H1 (cell line): Measurements from ENCODE around the gene SAMD14. TPM values are rescaled to one million over a fixed set of nuclear protein-coding genes. Genes with fewer than 3 reads are reported as not detected.

Experiments
- CTCF ChIA-PET: fragments of 300-600 bp; sonication (Branson Sonifier 250); formaldehyde crosslinking; loops from one replicate; lab custom pipeline; 2021; ENCODE audit not compliant: partially characterized antibody; lab: Charles Lee
- POLR2A ChIA-PET: fragments of 300-600 bp; sonication (Branson Sonifier 250); formaldehyde crosslinking; loops from one replicate; lab custom pipeline; 2021; ENCODE audit warnings: inconsistent platforms; ENCODE audit not compliant: partially characterized antibody; lab: Charles Lee
- DNase-seq, 2 experiments: peaks; one replicate each; pipeline versions ENCODE4 v3.0.0 to v3.0.0-alpha.2; 2010 to 2022; ENCODE audit warnings: low spot score in 2 of 2, low read depth in 1 of 2, mixed read lengths in 1 of 2
- FAIRE-seq: peaks from 2 replicates; lab custom pipeline; 2011; peaks lifted over from hg19 to GRCh38; lab: Jason Lieb, UNC
- H2AFZ ChIP-seq: 2 replicates; pipeline ENCODE4 v1.8.1; 2012; ENCODE audit warnings: low read length, inconsistent platforms
- H2AK5ac ChIP-seq: 2 replicates; pipeline ENCODE4 v1.6.1; 2013; ENCODE audit warnings: low read depth, low read length
- H2BK120ac ChIP-seq: replicated peaks from 2 replicates; pipeline ENCODE3; 2013; ENCODE audit warnings: low read depth, low read length, inconsistent platforms
- H2BK12ac ChIP-seq: 2 replicates; pipeline ENCODE4 v1.6.1; 2013; ENCODE audit warnings: low read depth, low read length
- H2BK15ac ChIP-seq: 2 replicates; pipeline ENCODE4 v1.6.1; 2013; ENCODE audit warnings: low read length
- H2BK20ac ChIP-seq: 2 replicates; pipeline ENCODE4 v1.6.1; 2013; ENCODE audit warnings: low read length
- H2BK5ac ChIP-seq: 2 replicates; pipeline ENCODE4 v1.6.1; 2013; ENCODE audit warnings: low read depth, low read length
- H3K14ac ChIP-seq: 2 replicates; pipeline ENCODE4 v1.6.1; 2013; ENCODE audit warnings: inconsistent platforms; ENCODE audit not compliant: insufficient read length
- H3K18ac ChIP-seq: 2 replicates; pipeline ENCODE4 v1.6.1; 2013; ENCODE audit warnings: low read length; ENCODE audit errors: extremely low read depth
- H3K23ac ChIP-seq: 2 replicates; pipeline ENCODE4 v1.6.1; 2013; ENCODE audit warnings: inconsistent platforms; ENCODE audit not compliant: insufficient read length
- H3K23me2 ChIP-seq: 2 replicates; pipeline ENCODE4 v1.6.1; 2013; ENCODE audit warnings: low read depth, low read length
- H3K27ac ChIP-seq: 2 replicates; pipeline ENCODE4 v1.6.1; 2011; ENCODE audit warnings: low read depth, low read length, inconsistent platforms
- H3K27me3 ChIP-seq, 4 experiments: replicated peaks in 1 of 4; 1 replicate in 1 of 4; 2 replicates in 3 of 4; pipeline versions ENCODE4 v1.6.1 to v1.8.1; 2011 to 2013; ENCODE audit warnings: low read length in 3 of 4, mild to moderate bottlenecking in 3 of 4, inconsistent platforms in 2 of 4, mixed read lengths in 2 of 4, moderate library complexity in 1 of 4; ENCODE audit not compliant: control insufficient read depth in 3 of 4, insufficient read depth in 3 of 4; ENCODE audit errors: extremely low read depth in 1 of 4
- H3K36me3 ChIP-seq, 4 experiments: 2 replicates each; pipeline versions ENCODE4 v1.6.1 to v1.8.1; 2011 to 2013; ENCODE audit warnings: mild to moderate bottlenecking in 4 of 4, low read length in 3 of 4, moderate library complexity in 2 of 4, control low read depth in 1 of 4, inconsistent platforms in 1 of 4; ENCODE audit not compliant: insufficient read depth in 4 of 4, control insufficient read depth in 2 of 4
- H3K4ac ChIP-seq: replicated peaks from 2 replicates; pipeline ENCODE3; 2013; ENCODE audit warnings: low read length, low read depth, mixed read lengths, inconsistent platforms; ENCODE audit not compliant: insufficient read length
- H3K4me1 ChIP-seq, 4 experiments: replicated peaks in 1 of 4; 1 replicate in 1 of 4; 2 replicates in 3 of 4; pipeline versions ENCODE4 v1.6.1 to v1.8.1; 2011 to 2013; ENCODE audit warnings: low read length in 3 of 4, inconsistent platforms in 2 of 4, mixed read lengths in 1 of 4; ENCODE audit not compliant: insufficient read depth in 4 of 4, control insufficient read depth in 3 of 4
- H3K4me2 ChIP-seq, 2 experiments: 2 replicates each; pipeline versions ENCODE4 v1.6.1 to v1.8.1; 2011 to 2013; ENCODE audit warnings: low read depth in 2 of 2, low read length in 2 of 2, control low read depth in 1 of 2, inconsistent platforms in 1 of 2, mild to moderate bottlenecking in 1 of 2; ENCODE audit not compliant: insufficient read depth in 1 of 2
- H3K4me3 ChIP-seq, 4 experiments: fragments of 200-600, 300-600 bp in 1 of 4; sonication (generic), shearing (Covaris generic), sonication (Bioruptor Twin) in 1 of 4; 2 replicates each; pipeline versions ENCODE4 v1.5.1 to v1.8.1; 2011 to 2016; ENCODE audit warnings: low read length in 4 of 4, low read depth in 3 of 4, control low read depth in 2 of 4, inconsistent platforms in 2 of 4, mild to moderate bottlenecking in 2 of 4, mixed read lengths in 1 of 4, moderate library complexity in 1 of 4; ENCODE audit not compliant: insufficient read depth in 2 of 4; ENCODE audit errors: extremely low read depth in 1 of 4
- H3K56ac ChIP-seq: replicated peaks from 2 replicates; pipeline ENCODE3; 2013; ENCODE audit warnings: low read depth, mild to moderate bottlenecking, mixed read lengths, low read length, inconsistent platforms; ENCODE audit not compliant: insufficient read length
- H3K79me1 ChIP-seq: 2 replicates; pipeline ENCODE4 v1.6.1; 2013; ENCODE audit warnings: low read depth, low read length, control low read depth
- H3K79me2 ChIP-seq, 2 experiments: 2 replicates each; pipeline versions ENCODE4 v1.6.1 to v1.8.1; 2012 to 2013; ENCODE audit warnings: low read length in 2 of 2, mild to moderate bottlenecking in 2 of 2, inconsistent platforms in 1 of 2; ENCODE audit not compliant: insufficient read depth in 2 of 2, control insufficient read depth in 1 of 2
- H3K9ac ChIP-seq, 4 experiments: replicated peaks in 1 of 4; 1 replicate in 1 of 4; 2 replicates in 3 of 4; pipeline versions ENCODE4 v1.6.1 to v1.8.1; 2011 to 2013; ENCODE audit warnings: low read depth in 3 of 4, low read length in 3 of 4, control low read depth in 2 of 4, mild to moderate bottlenecking in 2 of 4, moderate library complexity in 2 of 4, inconsistent platforms in 1 of 4; ENCODE audit errors: extremely low read depth in 1 of 4
- H3K9me3 ChIP-seq, 2 experiments: 2 replicates each; pipeline versions ENCODE4 v1.6.1 to v1.8.1; 2012 to 2013; ENCODE audit warnings: mild to moderate bottlenecking in 2 of 2, moderate library complexity in 2 of 2, control low read depth in 1 of 2, inconsistent platforms in 1 of 2, low read depth in 1 of 2, low read length in 1 of 2, mixed read lengths in 1 of 2; ENCODE audit not compliant: insufficient read depth in 2 of 2
- H4K20me1 ChIP-seq, 2 experiments: replicated peaks in 1 of 2; 2 replicates each; pipeline versions ENCODE3 to v1.8.1; 2011 to 2013; ENCODE audit warnings: inconsistent platforms in 2 of 2, low read length in 2 of 2, mild to moderate bottlenecking in 1 of 2; ENCODE audit not compliant: insufficient read depth in 2 of 2, control insufficient read depth in 1 of 2
- H4K5ac ChIP-seq: 2 replicates; pipeline ENCODE4 v1.6.1; 2013; ENCODE audit warnings: low read length, low read depth, mixed read lengths, inconsistent platforms; ENCODE audit not compliant: insufficient read length
- H4K8ac ChIP-seq: 2 replicates; pipeline ENCODE4 v1.8.0; 2013; ENCODE audit warnings: mild to moderate bottlenecking, moderate library complexity, low read length, inconsistent platforms; ENCODE audit not compliant: insufficient read depth; ENCODE audit errors: extremely low read depth
- H4K91ac ChIP-seq: replicated peaks from 2 replicates; pipeline ENCODE3; 2013; ENCODE audit warnings: low read length, mixed read lengths, inconsistent platforms; ENCODE audit not compliant: insufficient read length
- BACH1 ChIP-seq: IDR thresholded peaks from 2 replicates; pipeline ENCODE4 v1.6.1; 2012; ENCODE audit warnings: low read length, improper control_type of control experiment
- BCL11A ChIP-seq, 2 experiments: IDR thresholded peaks; one replicate each; pipeline ENCODE4 v1.6.1; 2011; ENCODE audit warnings: low read depth in 2 of 2, low read length in 2 of 2, mild to moderate bottlenecking in 2 of 2
- CEBPB ChIP-seq: IDR thresholded peaks from 2 replicates; pipeline ENCODE4 v1.6.1; 2012; ENCODE audit warnings: low read depth, low read length
- CHD1 ChIP-seq: IDR thresholded peaks from 2 replicates; pipeline ENCODE4 v1.6.1; 2012; ENCODE audit warnings: low read depth, low read length, improper control_type of control experiment
- CTBP2 ChIP-seq: IDR thresholded peaks from 2 replicates; pipeline ENCODE4 v1.7.0; 2011; ENCODE audit warnings: borderline replicate concordance, mild to moderate bottlenecking, moderate library complexity, mixed read lengths, low read length; ENCODE audit not compliant: insufficient read depth, insufficient read length
- EZH2 ChIP-seq: fragments of 200-600 bp; sonication (generic); IDR thresholded peaks from 2 replicates; pipeline ENCODE4 v1.7.1; 2012; ENCODE audit warnings: low read depth, mild to moderate bottlenecking, moderate library complexity, low read length, inconsistent platforms; ENCODE audit not compliant: severe bottlenecking
- KDM5A ChIP-seq: fragments of 200-600 bp; IDR thresholded peaks from 2 replicates; pipeline ENCODE4 v1.7.1; 2012; ENCODE audit warnings: mild to moderate bottlenecking, low read length, inconsistent platforms, mixed read lengths
- POU5F1 ChIP-seq: IDR thresholded peaks from 2 replicates; pipeline ENCODE4 v1.6.1; 2011; ENCODE audit warnings: low read depth, mild to moderate bottlenecking, low read length, moderate library complexity
- RAD21 ChIP-seq, 2 experiments: IDR thresholded peaks in 1 of 2; conservative IDR thresholded peaks in 1 of 2; 2 replicates each; pipeline ENCODE4 v1.6.1; 2011; ENCODE audit warnings: low read depth in 2 of 2, low read length in 2 of 2, improper control_type of control experiment in 1 of 2, inconsistent platforms in 1 of 2, mild to moderate bottlenecking in 1 of 2, moderate library complexity in 1 of 2
- RBBP5 ChIP-seq: IDR thresholded peaks from 2 replicates; pipeline ENCODE4 v1.7.1; 2012; ENCODE audit warnings: low read depth, mild to moderate bottlenecking, inconsistent platforms, low read length, moderate library complexity, borderline replicate concordance
- SP4 ChIP-seq: IDR thresholded peaks from 2 replicates; pipeline ENCODE4 v1.6.1; 2012; ENCODE audit warnings: low read length, inconsistent platforms
- WGBS, 2 experiments: shearing (Covaris generic) in 1 of 2; methylation state at CpG; one replicate each; pipeline versions ENCODE4 v1.1.6 to v1.1.7; 2013 to 2015; ENCODE audit warnings: low lambda C conversion rate in 2 of 2, mixed read lengths in 2 of 2, inconsistent platforms in 1 of 2, low coverage in 1 of 2, missing lambda C conversion rate in 1 of 2; ENCODE audit not compliant: insufficient replicate concordance in 2 of 2, insufficient coverage in 1 of 2, insufficient read length in 1 of 2; ENCODE audit errors: extremely low coverage in 1 of 2, missing lambda C conversion rate in 1 of 2; 5-methylcytosine and 5-hydroxymethylcytosine counted together
- polyA plus RNA-seq, 7 experiments: library from polyadenylated mRNA; depleted of rRNA in 3 of 7; stranded (reverse) in 5 of 7; unstranded in 2 of 7; fragments of >200 nt in 5 of 7; fragments of 200-250 nt in 2 of 7; gene quantifications; 1 replicate in 5 of 7; 2 replicates in 1 of 7; 4 replicates in 1 of 7; pipeline versions ENCODE4 v1.2.1 to v1.2.3, GENCODE V29; 2011 to 2013; ENCODE audit warnings: missing spikeins in 2 of 7, mixed read lengths in 2 of 7
- total RNA-seq: library from RNA; stranded (reverse); fragmentation: NEBNext Ultra II Directional; extraction: Animal tissue kit (Norgen Biotek cat#: 25700); gene quantifications from 2 replicates; pipeline ENCODE4 v1.2.1, GENCODE V29; 2021
- TF ChIP-seq, protein P1 (sequence below), 3 experiments: IDR thresholded peaks; 1 replicate in 2 of 3; 2 replicates in 1 of 3; pipeline versions ENCODE4 v1.5.1 to v1.6.1; 2011; ENCODE audit warnings: low read length in 3 of 3, mild to moderate bottlenecking in 3 of 3, inconsistent platforms in 2 of 3, low read depth in 1 of 3, moderate library complexity in 1 of 3; ENCODE audit not compliant: insufficient read depth in 1 of 3; ENCODE audit errors: control extremely low read depth in 1 of 3

The SAMD14 gene
- total and polyA plus RNA-seq, 2 of the 8 experiments (the other 6 are each of a cell fraction or from before 2014, with no cell fraction given), result 5.7 to 5.8 TPM

DNA sequence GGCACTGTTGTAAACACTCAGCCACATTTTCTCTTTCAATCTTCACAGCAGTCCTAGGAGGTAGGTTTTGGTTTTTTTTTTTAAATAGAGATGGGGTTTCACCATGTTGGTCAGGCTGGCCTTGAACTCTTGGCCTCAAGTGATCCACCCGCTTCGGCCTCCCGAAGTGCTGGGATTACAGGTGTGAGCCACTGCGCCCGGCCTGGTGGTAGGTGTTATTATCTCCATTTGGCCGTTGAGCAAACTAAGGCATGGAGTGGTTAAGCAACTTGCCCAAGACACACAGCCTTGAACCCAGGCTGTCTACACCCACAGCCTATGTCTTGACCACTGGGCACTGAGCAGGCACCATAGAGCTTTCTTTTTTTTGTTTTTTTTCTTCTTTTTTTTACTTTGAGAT, 44.5 kb upstream of the SAMD14 start:
- H3K9me3 ChIP-seq, result no peaks in the 10 kb centered on the region
- no peak overlapping the region for H4K5ac ChIP-seq
- no peak overlapping the region for H2AK5ac ChIP-seq
- no peak overlapping the region for H3K56ac ChIP-seq
- H3K36me3 ChIP-seq, result no peaks in the 10 kb centered on the region
- 97% methylated on average over 5 of the region's 6 CpGs; no CpG with 5 or more reads in 1 of the 2 experiments for WGBS, 2 experiments
- DNase-seq (no peak), FAIRE-seq (no peak)
- H2BK120ac ChIP-seq, result no peak overlapping the region
- no peaks in the 10 kb centered on the region for H3K27me3 ChIP-seq
- no peak overlapping the region for H3K4me2 ChIP-seq
- H4K20me1 ChIP-seq, result no peaks in the 10 kb centered on the region
- H3K79me1 ChIP-seq, result no peaks in the 10 kb centered on the region
- no peaks in the 10 kb centered on the region for H3K23me2 ChIP-seq
- H3K9ac ChIP-seq, result no peak overlapping the region
- no peaks in the 10 kb centered on the region for H3K79me2 ChIP-seq
- ChIA-PET CTCF (interaction anchor here (0.7 to 17.0 kb wide), 14 partner anchors 7 to 122 kb away, joined by 3 to 299 read pairs (median 6); partner anchors contain the start of genes COL1A1 and SGCA), POLR2A (interaction anchor here (1.2 kb wide), 1 partner anchor 8 kb away, joined by 3 read pairs; no protein-coding TSS in a partner anchor)
- H3K27ac ChIP-seq, result no peak overlapping the region
- no peak overlapping the region for H4K8ac ChIP-seq
- no peak overlapping the region for H3K23ac ChIP-seq
- no peak overlapping the region for H2BK15ac ChIP-seq
- H3K4me3 ChIP-seq, result no peak overlapping the region
- no peak overlapping the region for H2BK12ac ChIP-seq
- H2BK20ac ChIP-seq, result no peak overlapping the region
- no peak overlapping the region for H2AFZ ChIP-seq
- H3K14ac ChIP-seq, result no peak overlapping the region
- no peak overlapping the region for H4K91ac ChIP-seq
- H3K4ac ChIP-seq, result no peak overlapping the region
- no peak overlapping the region for H2BK5ac ChIP-seq
- H3K4me1 ChIP-seq, result peaks cover 4 to 20% (median 12%) of the 10 kb centered on the region in 4 experiments
- no peak overlapping the region for H3K18ac ChIP-seq
- TF ChIP-seq SP4, result no peak
- no peak for TF ChIP-seq POU5F1
- TF ChIP-seq RBBP5, result no peak
- TF ChIP-seq BACH1, result no peak
- TF ChIP-seq CTBP2, result no peak
- TF ChIP-seq CHD1, result no peak
- TF ChIP-seq EZH2, result no peak
- TF ChIP-seq KDM5A, result no peak
- no peak for TF ChIP-seq CEBPB
- no peak for TF ChIP-seq RAD21 (IDR thresholded peaks at IDR 0.05 in 1 of 2, conservative IDR thresholded peaks at IDR 0.05 in 1 of 2; ENCODE audit: low read depth in 2 of 2, low read length in 2 of 2)
- TF ChIP-seq, protein P1, sequence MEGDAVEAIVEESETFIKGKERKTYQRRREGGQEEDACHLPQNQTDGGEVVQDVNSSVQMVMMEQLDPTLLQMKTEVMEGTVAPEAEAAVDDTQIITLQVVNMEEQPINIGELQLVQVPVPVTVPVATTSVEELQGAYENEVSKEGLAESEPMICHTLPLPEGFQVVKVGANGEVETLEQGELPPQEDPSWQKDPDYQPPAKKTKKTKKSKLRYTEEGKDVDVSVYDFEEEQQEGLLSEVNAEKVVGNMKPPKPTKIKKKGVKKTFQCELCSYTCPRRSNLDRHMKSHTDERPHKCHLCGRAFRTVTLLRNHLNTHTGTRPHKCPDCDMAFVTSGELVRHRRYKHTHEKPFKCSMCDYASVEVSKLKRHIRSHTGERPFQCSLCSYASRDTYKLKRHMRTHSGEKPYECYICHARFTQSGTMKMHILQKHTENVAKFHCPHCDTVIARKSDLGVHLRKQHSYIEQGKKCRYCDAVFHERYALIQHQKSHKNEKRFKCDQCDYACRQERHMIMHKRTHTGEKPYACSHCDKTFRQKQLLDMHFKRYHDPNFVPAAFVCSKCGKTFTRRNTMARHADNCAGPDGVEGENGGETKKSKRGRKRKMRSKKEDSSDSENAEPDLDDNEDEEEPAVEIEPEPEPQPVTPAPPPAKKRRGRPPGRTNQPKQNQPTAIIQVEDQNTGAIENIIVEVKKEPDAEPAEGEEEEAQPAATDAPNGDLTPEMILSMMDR (IDR thresholded peaks at IDR 0.05; ENCODE audit: control extremely low read depth in 1 of 3, insufficient read depth in 1 of 3, low read depth in 1 of 3, low read length in 3 of 3), result no peak
- TF ChIP-seq BCL11A (IDR thresholded peaks at IDR 0.05; ENCODE audit: low read depth in 2 of 2, low read length in 2 of 2), result no peak
